ENCODE data around the gene GOSR1.
"Not testable (repeated sequence)": the region's sequence is repeated elsewhere in the genome, so short reads cannot be mapped to it uniquely, and the experiment has no call there.

GRCh38 chr17:30571404-30571803, 94.2 kb downstream of the GOSR1 start:
- not testable (repeated sequence) for TF ChIP-seq CTCF, POLR2A (IDR thresholded peaks at IDR 0.05)
